ENCODE measurements around the gene THSD7B. TPM values are rescaled to one million over a fixed set of nuclear protein-coding genes. Genes with fewer than 3 reads are reported as not detected.

Gene THSD7B
- total RNA-seq, 1 experiment from 2014 or later: under 0.01 TPM

- Histone ChIP-seq H2AFZ (ENCODE audit: low read length) (no peak overlapping the region), H4K20me1 (ENCODE audit: low read length) (no peaks in the 10 kb centered on the region), H3K9me3 (ENCODE audit: low read length) (no peaks in the 10 kb centered on the region), H3K9me2 (replicated peaks; ENCODE audit: low read length) (no peaks in the 10 kb centered on the region), H3K4me2 (ENCODE audit: low read length) (no peak overlapping the region), H3K4me1 (ENCODE audit: insufficient read depth, low read length) (no peaks in the 10 kb centered on the region), H3K27ac (ENCODE audit: low read length) (no peak overlapping the region), H3F3A (ENCODE audit: low read length, unreplicated experiment) (no peaks in the 10 kb centered on the region), H3K79me2 (ENCODE audit: low read length) (no peaks in the 10 kb centered on the region), H3K4me3 (ENCODE audit: low read length) (no peak overlapping the region), H3K36me3 (ENCODE audit: low read depth, low read length) (no peaks in the 10 kb centered on the region), H3K9ac (ENCODE audit: low read length) (no peak overlapping the region), H3K27me3 (ENCODE audit: low read length) (peaks cover 29% of the 10 kb centered on the region)
- ATAC-seq: no peak
- intact Hi-C loops (cut with micrococcal nuclease): no loop called here
- no TSS peak for BruUV-seq (replicated peaks)
- POLR2A ChIA-PET (ENCODE audit: unreplicated experiment): no interaction called here
- CTCF ChIA-PET: no interaction called here
- peak; percentile 6 for DNase-seq
- no peak for TF ChIP-seq EZH2 (IDR thresholded peaks at IDR 0.05; ENCODE audit: low read length, unreplicated experiment)
- TF ChIP-seq, protein P1, sequence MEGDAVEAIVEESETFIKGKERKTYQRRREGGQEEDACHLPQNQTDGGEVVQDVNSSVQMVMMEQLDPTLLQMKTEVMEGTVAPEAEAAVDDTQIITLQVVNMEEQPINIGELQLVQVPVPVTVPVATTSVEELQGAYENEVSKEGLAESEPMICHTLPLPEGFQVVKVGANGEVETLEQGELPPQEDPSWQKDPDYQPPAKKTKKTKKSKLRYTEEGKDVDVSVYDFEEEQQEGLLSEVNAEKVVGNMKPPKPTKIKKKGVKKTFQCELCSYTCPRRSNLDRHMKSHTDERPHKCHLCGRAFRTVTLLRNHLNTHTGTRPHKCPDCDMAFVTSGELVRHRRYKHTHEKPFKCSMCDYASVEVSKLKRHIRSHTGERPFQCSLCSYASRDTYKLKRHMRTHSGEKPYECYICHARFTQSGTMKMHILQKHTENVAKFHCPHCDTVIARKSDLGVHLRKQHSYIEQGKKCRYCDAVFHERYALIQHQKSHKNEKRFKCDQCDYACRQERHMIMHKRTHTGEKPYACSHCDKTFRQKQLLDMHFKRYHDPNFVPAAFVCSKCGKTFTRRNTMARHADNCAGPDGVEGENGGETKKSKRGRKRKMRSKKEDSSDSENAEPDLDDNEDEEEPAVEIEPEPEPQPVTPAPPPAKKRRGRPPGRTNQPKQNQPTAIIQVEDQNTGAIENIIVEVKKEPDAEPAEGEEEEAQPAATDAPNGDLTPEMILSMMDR (conservative IDR thresholded peaks at IDR 0.05; ENCODE audit: low read depth, low read length): no peak
- TF ChIP-seq EZH2phosphoT487 (IDR thresholded peaks at IDR 0.05; ENCODE audit: borderline replicate concordance, low read length): no peak
Measured at GRCh38 chr2:136891100-136891499, 125.8 kb downstream of the THSD7B start.

DNA sequence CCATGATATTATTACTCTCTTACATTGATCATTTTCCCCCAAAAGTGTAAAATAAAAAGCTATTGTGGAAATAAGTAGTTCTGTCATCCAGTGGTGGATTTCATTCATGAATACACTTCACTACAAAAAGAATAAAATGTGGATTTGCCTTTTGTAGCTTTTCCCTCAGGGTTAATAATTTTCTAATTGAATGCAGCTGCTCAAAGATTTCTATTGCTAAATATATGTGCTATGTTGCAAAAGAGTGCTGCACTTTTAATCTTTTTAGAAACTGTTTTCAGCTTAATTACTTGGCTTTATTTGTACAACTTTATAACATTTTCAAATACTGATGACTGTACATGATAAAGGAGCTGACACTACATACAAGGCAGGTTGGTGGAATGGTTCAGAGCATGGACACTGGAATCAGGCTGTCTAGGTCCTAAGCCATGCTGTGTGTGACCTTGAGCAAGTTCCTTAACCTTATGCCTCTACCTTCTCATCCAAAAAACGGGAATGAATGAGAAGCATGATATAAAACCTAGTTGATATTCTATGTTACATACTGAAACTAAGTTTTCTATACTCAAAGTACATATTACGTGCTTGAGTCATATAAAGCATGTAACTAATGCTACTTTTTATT lies 128.8 kb downstream of the THSD7B start:
- no peaks in the 10 kb centered on the region for H3K9me3 ChIP-seq (ENCODE audit: low read length)
- H3K36me3 ChIP-seq (ENCODE audit: low read depth, low read length): no peaks in the 10 kb centered on the region
- no peak overlapping the region for H3K4me2 ChIP-seq (ENCODE audit: low read length)
- peaks cover 28% of the 10 kb centered on the region for H3K27me3 ChIP-seq (ENCODE audit: low read length)
- H2AFZ ChIP-seq (ENCODE audit: low read length): no peak overlapping the region
- no peaks in the 10 kb centered on the region for H3K9me2 ChIP-seq (replicated peaks; ENCODE audit: low read length)
- no peaks in the 10 kb centered on the region for H3K79me2 ChIP-seq (ENCODE audit: low read length)
- H4K20me1 ChIP-seq (ENCODE audit: low read length): no peaks in the 10 kb centered on the region
- intact Hi-C loops (cut with micrococcal nuclease): no loop called here
- ATAC-seq: no peak
- H3K4me1 ChIP-seq (ENCODE audit: insufficient read depth, low read length): no peaks in the 10 kb centered on the region
- H3K27ac ChIP-seq (ENCODE audit: low read length): no peak overlapping the region
- DNase-seq: no peak
- H3K9ac ChIP-seq (ENCODE audit: low read length): no peak overlapping the region
- ChIA-PET CTCF (no interaction called here), POLR2A (ENCODE audit: unreplicated experiment) (no interaction called here)
- H3K4me3 ChIP-seq (ENCODE audit: low read length): no peak overlapping the region
- BruUV-seq (replicated peaks): no TSS peak
- no peaks in the 10 kb centered on the region for H3F3A ChIP-seq (ENCODE audit: low read length, unreplicated experiment)
- TF ChIP-seq, protein P1 (conservative IDR thresholded peaks at IDR 0.05; ENCODE audit: low read depth, low read length): no peak
- TF ChIP-seq EZH2 (IDR thresholded peaks at IDR 0.05; ENCODE audit: low read length, unreplicated experiment): no peak
- no peak for TF ChIP-seq EZH2phosphoT487 (IDR thresholded peaks at IDR 0.05; ENCODE audit: borderline replicate concordance, low read length)

DNA sequence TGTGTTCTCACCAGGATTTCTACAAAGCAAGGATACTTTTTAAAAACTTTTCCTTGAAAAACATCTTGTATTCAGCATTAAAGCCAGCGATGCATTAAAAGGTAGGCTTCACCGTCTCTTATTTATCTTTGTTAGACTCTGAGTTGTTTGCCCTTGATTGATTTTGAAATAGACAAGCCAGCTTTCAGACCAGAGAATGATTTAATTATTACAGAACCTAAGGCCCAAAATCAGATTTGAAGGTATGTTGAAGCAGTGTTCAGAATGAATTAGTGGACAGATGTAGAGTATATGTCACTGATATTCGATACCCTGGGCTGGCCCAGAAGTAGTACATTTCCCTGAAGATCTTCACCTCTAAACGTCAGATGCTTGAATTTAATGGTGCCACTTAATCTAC lies 136.4 kb downstream of the THSD7B start:
- no peak for ATAC-seq
- Histone ChIP-seq H3K79me2 (ENCODE audit: low read length) (no peaks in the 10 kb centered on the region), H2AFZ (ENCODE audit: low read length) (no peak overlapping the region), H3K27ac (ENCODE audit: low read length) (no peak overlapping the region), H3K9me3 (ENCODE audit: low read length) (no peaks in the 10 kb centered on the region), H3K9ac (ENCODE audit: low read length) (no peak overlapping the region), H3K27me3 (ENCODE audit: low read length) (peaks cover 19% of the 10 kb centered on the region), H3K9me2 (replicated peaks; ENCODE audit: low read length) (no peaks in the 10 kb centered on the region), H3K36me3 (ENCODE audit: low read depth, low read length) (no peaks in the 10 kb centered on the region), H3K4me3 (ENCODE audit: low read length) (no peak overlapping the region), H3K4me2 (ENCODE audit: low read length) (no peak overlapping the region), H3F3A (ENCODE audit: low read length, unreplicated experiment) (no peaks in the 10 kb centered on the region), H4K20me1 (ENCODE audit: low read length) (no peaks in the 10 kb centered on the region), H3K4me1 (ENCODE audit: insufficient read depth, low read length) (no peaks in the 10 kb centered on the region)
- DNase-seq: no peak
- no TSS peak for BruUV-seq (replicated peaks)
- TF ChIP-seq EZH2phosphoT487 (IDR thresholded peaks at IDR 0.05; ENCODE audit: borderline replicate concordance, low read length): no peak
- TF ChIP-seq, protein P1 (conservative IDR thresholded peaks at IDR 0.05; ENCODE audit: low read depth, low read length): no peak
- TF ChIP-seq EZH2 (IDR thresholded peaks at IDR 0.05; ENCODE audit: low read length, unreplicated experiment): no peak
- POLR2A ChIA-PET (ENCODE audit: unreplicated experiment): no interaction called here
- intact Hi-C loops (cut with micrococcal nuclease): no loop called here
- CTCF ChIA-PET: no interaction called here

Measured in PC-3 (cell line).